Effector memory CD4-positive, alpha-beta T cell (primary cell): ENCODE measurements around the gene KCNA1.

Source experiments
- DNase-seq, 3 donors: peaks; one replicate each; pipeline ENCODE4 v3.0.0-alpha.2; 2020
- H3K27ac ChIP-seq: 2 replicates; pipeline ENCODE4 v1.7.0; 2013; ENCODE audit warnings: mild to moderate bottlenecking, low read length, moderate library complexity; ENCODE audit not compliant: insufficient read depth, poor library complexity, severe bottlenecking
- H3K27me3 ChIP-seq: replicated peaks from 2 replicates; pipeline ENCODE4 v1.7.0; 2013; ENCODE audit warnings: mild to moderate bottlenecking, low read length; ENCODE audit not compliant: insufficient read depth, control insufficient read depth, poor library complexity, severe bottlenecking
- H3K36me3 ChIP-seq: 2 replicates; pipeline ENCODE4 v1.7.0; 2013; ENCODE audit warnings: mild to moderate bottlenecking, low read length, moderate library complexity; ENCODE audit not compliant: control insufficient read depth, insufficient read depth
- H3K4me1 ChIP-seq: 2 replicates; pipeline ENCODE4 v1.7.0; 2013; ENCODE audit warnings: low read length, mild to moderate bottlenecking; ENCODE audit not compliant: control insufficient read depth, insufficient read depth, poor library complexity, severe bottlenecking
- H3K4me3 ChIP-seq: 2 replicates; pipeline ENCODE4 v1.7.0; 2013; ENCODE audit warnings: low read length, low read depth, mild to moderate bottlenecking; ENCODE audit not compliant: insufficient read depth, poor library complexity, severe bottlenecking
- H3K9me3 ChIP-seq: 2 replicates; pipeline ENCODE4 v1.7.0; 2013; ENCODE audit warnings: mild to moderate bottlenecking, low read length, moderate library complexity; ENCODE audit not compliant: control insufficient read depth

Gene KCNA1

GRCh38 chr12:4938900-4939299 is 29.2 kb downstream of the KCNA1 start:
- no peaks in the 10 kb centered on the region for H3K9me3 ChIP-seq
- no peak for DNase-seq
- H3K36me3 ChIP-seq = no peaks in the 10 kb centered on the region
- H3K4me3 ChIP-seq = no peak overlapping the region
- no peaks in the 10 kb centered on the region for H3K27me3 ChIP-seq
- H3K4me1 ChIP-seq = no peaks in the 10 kb centered on the region
- H3K27ac ChIP-seq = no peak overlapping the region

- Histone ChIP-seq H3K4me1 (no peaks in the 10 kb centered on the region), H3K27ac (no peak overlapping the region), H3K9me3 (no peaks in the 10 kb centered on the region), H3K27me3 (no peaks in the 10 kb centered on the region), H3K36me3 (no peaks in the 10 kb centered on the region), H3K4me3 (no peak overlapping the region)
- DNase-seq = no peak
These were observed 29.8 kb downstream of the KCNA1 start for GRCh38 chr12:4939418-4940023.

- Histone ChIP-seq H3K36me3 (no peaks in the 10 kb centered on the region), H3K9me3 (no peaks in the 10 kb centered on the region), H3K27me3 (no peaks in the 10 kb centered on the region), H3K27ac (no peak overlapping the region), H3K4me1 (no peaks in the 10 kb centered on the region), H3K4me3 (no peak overlapping the region)
- DNase-seq = no peak
These were observed 33.6 kb downstream of the KCNA1 start for GRCh38 chr12:4943067-4943937.

- no peak overlapping the region for H3K4me3 ChIP-seq
- H3K27me3 ChIP-seq = no peaks in the 10 kb centered on the region
- no peak for DNase-seq
- no peak overlapping the region for H3K27ac ChIP-seq
- no peaks in the 10 kb centered on the region for H3K4me1 ChIP-seq
- H3K9me3 ChIP-seq = no peaks in the 10 kb centered on the region
- no peaks in the 10 kb centered on the region for H3K36me3 ChIP-seq
These were observed 34.2 kb downstream of the KCNA1 start for GRCh38 chr12:4943938-4944284.

- Histone ChIP-seq H3K27ac (no peak overlapping the region), H3K4me1 (no peaks in the 10 kb centered on the region), H3K27me3 (no peaks in the 10 kb centered on the region), H3K36me3 (no peaks in the 10 kb centered on the region), H3K9me3 (no peaks in the 10 kb centered on the region), H3K4me3 (no peak overlapping the region)
- no peak for DNase-seq
These were observed 37.5 kb downstream of the KCNA1 start for GRCh38 chr12:4947253-4947652.

GRCh38 chr12:4951083-4951482 is 41.4 kb downstream of the KCNA1 start:
- Histone ChIP-seq H3K4me1 (no peaks in the 10 kb centered on the region), H3K27ac (no peak overlapping the region), H3K27me3 (no peaks in the 10 kb centered on the region), H3K9me3 (no peaks in the 10 kb centered on the region), H3K36me3 (no peaks in the 10 kb centered on the region), H3K4me3 (no peak overlapping the region)
- no peak for DNase-seq

GRCh38 chr12:4951601-4952000 is 41.9 kb downstream of the KCNA1 start:
- DNase-seq = no peak
- Histone ChIP-seq H3K4me1 (no peaks in the 10 kb centered on the region), H3K36me3 (no peaks in the 10 kb centered on the region), H3K27me3 (no peaks in the 10 kb centered on the region), H3K4me3 (no peak overlapping the region), H3K27ac (no peak overlapping the region), H3K9me3 (no peaks in the 10 kb centered on the region)

- Histone ChIP-seq H3K4me1 (no peaks in the 10 kb centered on the region), H3K27ac (no peak overlapping the region), H3K36me3 (no peaks in the 10 kb centered on the region), H3K9me3 (no peaks in the 10 kb centered on the region), H3K4me3 (no peak overlapping the region), H3K27me3 (no peaks in the 10 kb centered on the region)
- DNase-seq = no peak
These were observed 45.1 kb downstream of the KCNA1 start for GRCh38 chr12:4954621-4955354.

GRCh38 chr12:4956054-4956453 is 46.3 kb downstream of the KCNA1 start:
- no peak overlapping the region for H3K4me3 ChIP-seq
- H3K4me1 ChIP-seq = no peaks in the 10 kb centered on the region
- no peak for DNase-seq
- no peak overlapping the region for H3K27ac ChIP-seq
- H3K36me3 ChIP-seq = no peaks in the 10 kb centered on the region
- H3K9me3 ChIP-seq = no peaks in the 10 kb centered on the region
- no peaks in the 10 kb centered on the region for H3K27me3 ChIP-seq

GRCh38 chr12:4956968-4957367 is 47.3 kb downstream of the KCNA1 start:
- Histone ChIP-seq H3K36me3 (no peaks in the 10 kb centered on the region), H3K27me3 (no peaks in the 10 kb centered on the region), H3K4me1 (no peaks in the 10 kb centered on the region), H3K4me3 (no peak overlapping the region), H3K9me3 (no peaks in the 10 kb centered on the region), H3K27ac (no peak overlapping the region)
- no peak for DNase-seq
